Breast epithelium (tissue), 3 donors: Measurements from ENCODE around the gene TANGO6.

Experiments
- CTCF ChIP-seq, 3 donors: fragments of 450-650 bp; IDR thresholded peaks; one replicate each; pipeline ENCODE4 v1.5.1; 2016 to 2017; ENCODE audit warnings: antibody characterized with exemption in 3 of 3, mild to moderate bottlenecking in 3 of 3, moderate library complexity in 3 of 3
- POLR2A ChIP-seq: fragments of 450-650 bp; IDR thresholded peaks from one replicate; pipeline ENCODE4 v1.6.1; 2016; ENCODE audit warnings: antibody characterized with exemption, mild to moderate bottlenecking, moderate library complexity

- peak; percentile 68 to 80 (median 73) for TF ChIP-seq CTCF (IDR thresholded peaks at IDR 0.05)
- TF ChIP-seq POLR2A: no peak
Measured at GRCh38 chr16:68800257-68800875, 43.0 kb upstream of the TANGO6 start.
